Tibial nerve (tissue), 4 donors: ENCODE data around the gene NAXD. TPM values are rescaled to one million over a fixed set of nuclear protein-coding genes. Genes with fewer than 3 reads are reported as not detected.

Experiments used
- DNase-seq, 2 donors: peaks; one replicate each; pipeline ENCODE4 v3.0.0-alpha.2; 2019; ENCODE audit warnings: low spot score in 2 of 2
- H3K27ac ChIP-seq, 4 donors: fragments of 200-600 bp; sonication (generic) in 3 of 4; one replicate each; pipeline ENCODE4 v1.5.1; 2017 to 2019; ENCODE audit warnings: mild to moderate bottlenecking in 1 of 4
- H3K27me3 ChIP-seq, 2 donors: fragments of 200-600 bp; sonication (generic) in 1 of 2; one replicate each; pipeline versions ENCODE4 v1.5.1 to v1.6.0; 2017 to 2019
- H3K36me3 ChIP-seq, 3 donors: fragments of 200-600 bp; sonication (generic); one replicate each; pipeline ENCODE4 v1.5.1; 2018 to 2019
- H3K4me1 ChIP-seq, 4 donors: fragments of 200-600 bp; sonication (generic) in 3 of 4; one replicate each; pipeline ENCODE4 v1.5.1; 2017 to 2019
- H3K4me3 ChIP-seq, 4 donors: fragments of 200-600 bp; sonication (generic) in 3 of 4; one replicate each; pipeline ENCODE4 v1.5.1; 2017 to 2019; ENCODE audit warnings: mild to moderate bottlenecking in 1 of 4, moderate library complexity in 1 of 4
- H3K9me3 ChIP-seq, 4 donors: fragments of 200-600 bp; sonication (generic) in 3 of 4; one replicate each; pipeline ENCODE4 v1.5.1; 2017 to 2019
- EP300 ChIP-seq, 2 donors: sonication (generic); formaldehyde crosslinking; IDR thresholded peaks; one replicate each; pipeline ENCODE4 v1.6.1; 2017; ENCODE audit warnings: antibody characterized with exemption in 2 of 2, mild to moderate bottlenecking in 1 of 2
- POLR2A ChIP-seq, 2 donors: fragments of 450-650 bp; IDR thresholded peaks; one replicate each; pipeline ENCODE4 v1.6.1; 2017; ENCODE audit warnings: antibody characterized with exemption in 2 of 2, mild to moderate bottlenecking in 2 of 2, moderate library complexity in 2 of 2
- WGBS, 2 donors: methylation state at CpG; one replicate each; pipeline ENCODE4 v1.1.5; 2018; 5-methylcytosine and 5-hydroxymethylcytosine counted together
- total RNA-seq, 4 donors: library from RNA; depleted of rRNA; stranded (reverse); fragments of >200 nt; gene quantifications; one replicate each; pipeline ENCODE4 v1.1.0, GENCODE V29; 2016
- TF ChIP-seq, protein P1 (sequence below), 5 experiments: fragments of 200-600 bp in 3 of 5; fragments of 450-650 bp in 2 of 5; sonication (generic) in 3 of 5; IDR thresholded peaks; one replicate each; pipeline ENCODE4 v1.5.1; 2016 to 2019; ENCODE audit warnings: antibody characterized with exemption in 5 of 5, mild to moderate bottlenecking in 3 of 5, moderate library complexity in 2 of 5

Gene NAXD
- total RNA-seq, 4 donors from 2014 or later: 27.6 to 45.7 (median 38.5) TPM

DNA sequence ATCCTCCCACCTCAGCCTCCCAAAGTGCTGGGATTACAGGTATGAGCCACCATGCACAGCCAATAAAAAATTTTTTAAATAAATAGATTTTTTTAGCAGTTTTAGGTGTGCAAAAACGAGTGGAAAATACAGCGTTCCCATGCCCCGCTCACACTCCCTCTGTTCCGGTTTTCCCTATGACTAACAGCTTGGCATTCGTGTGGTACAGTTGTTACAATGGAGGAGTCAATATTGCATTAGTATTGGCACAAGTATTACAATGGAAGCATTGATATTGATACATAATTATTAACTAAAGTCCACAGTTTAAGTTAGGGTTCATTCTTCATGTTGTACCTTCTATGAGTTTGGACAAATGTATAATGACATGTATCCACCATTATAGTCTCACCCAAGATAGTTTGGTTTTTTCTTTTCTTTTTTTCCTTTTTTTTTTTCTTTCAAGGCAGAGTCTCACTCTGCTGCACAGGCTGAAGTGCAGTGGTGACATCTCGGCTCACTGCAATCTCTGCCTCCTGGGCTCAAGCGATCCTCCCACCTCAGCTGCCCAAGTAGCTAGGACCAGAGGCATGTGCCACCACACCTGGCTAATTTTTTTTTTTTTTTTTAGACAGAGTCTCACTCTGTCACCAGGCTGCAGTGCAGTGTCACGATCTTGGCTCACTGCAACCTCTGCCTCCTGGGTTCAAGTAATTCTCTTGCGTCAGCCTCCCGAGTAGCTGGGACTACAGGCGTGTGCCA lies 38.4 kb upstream of the NAXD start:
- Histone ChIP-seq H3K27me3 (peaks cover 0 to 12% of the 10 kb centered on the region in 2 donors), H3K4me3 (no peak overlapping the region), H3K4me1 (peaks cover 0 to 22% (median 7%) of the 10 kb centered on the region in 4 donors), H3K9me3 (no peaks in the 10 kb centered on the region), H3K36me3 (no peaks in the 10 kb centered on the region), H3K27ac (no peak overlapping the region)
- DNase-seq: no peak
- WGBS, 2 donors: 66 to 72% methylated on average over 11 of the region's 11 CpGs
- TF ChIP-seq, protein P1, sequence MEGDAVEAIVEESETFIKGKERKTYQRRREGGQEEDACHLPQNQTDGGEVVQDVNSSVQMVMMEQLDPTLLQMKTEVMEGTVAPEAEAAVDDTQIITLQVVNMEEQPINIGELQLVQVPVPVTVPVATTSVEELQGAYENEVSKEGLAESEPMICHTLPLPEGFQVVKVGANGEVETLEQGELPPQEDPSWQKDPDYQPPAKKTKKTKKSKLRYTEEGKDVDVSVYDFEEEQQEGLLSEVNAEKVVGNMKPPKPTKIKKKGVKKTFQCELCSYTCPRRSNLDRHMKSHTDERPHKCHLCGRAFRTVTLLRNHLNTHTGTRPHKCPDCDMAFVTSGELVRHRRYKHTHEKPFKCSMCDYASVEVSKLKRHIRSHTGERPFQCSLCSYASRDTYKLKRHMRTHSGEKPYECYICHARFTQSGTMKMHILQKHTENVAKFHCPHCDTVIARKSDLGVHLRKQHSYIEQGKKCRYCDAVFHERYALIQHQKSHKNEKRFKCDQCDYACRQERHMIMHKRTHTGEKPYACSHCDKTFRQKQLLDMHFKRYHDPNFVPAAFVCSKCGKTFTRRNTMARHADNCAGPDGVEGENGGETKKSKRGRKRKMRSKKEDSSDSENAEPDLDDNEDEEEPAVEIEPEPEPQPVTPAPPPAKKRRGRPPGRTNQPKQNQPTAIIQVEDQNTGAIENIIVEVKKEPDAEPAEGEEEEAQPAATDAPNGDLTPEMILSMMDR (IDR thresholded peaks at IDR 0.05): no peak
- TF ChIP-seq POLR2A (IDR thresholded peaks at IDR 0.05): no peak
- TF ChIP-seq EP300 (IDR thresholded peaks at IDR 0.05): no peak

DNA sequence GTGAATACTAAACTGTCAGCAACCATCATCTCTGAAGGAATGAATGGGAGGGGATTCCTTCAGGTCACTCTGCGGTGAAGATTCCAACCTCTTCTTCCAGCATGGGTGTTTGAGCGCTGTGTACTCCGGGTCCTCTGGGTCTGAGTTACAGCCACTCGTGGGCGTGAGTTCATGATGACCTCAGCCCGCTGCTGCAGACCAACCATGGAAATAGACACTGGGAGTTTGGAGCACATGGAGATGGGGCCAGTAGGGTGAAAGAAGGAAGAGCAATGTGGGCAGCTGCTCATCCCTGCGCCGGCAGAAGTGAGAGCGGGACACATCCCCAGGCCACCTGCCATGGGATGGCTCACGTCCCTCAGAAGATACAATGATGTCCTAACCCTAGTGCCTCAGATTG lies 37.0 kb upstream of the NAXD start:
- Histone ChIP-seq H3K36me3 (no peaks in the 10 kb centered on the region), H3K4me1 (peaks cover 0 to 22% (median 7%) of the 10 kb centered on the region in 4 donors), H3K27me3 (peaks cover 0 to 6% of the 10 kb centered on the region in 2 donors), H3K9me3 (no peaks in the 10 kb centered on the region), H3K27ac (no peak overlapping the region), H3K4me3 (no peak overlapping the region)
- no peak for DNase-seq
- TF ChIP-seq, protein P1 (IDR thresholded peaks at IDR 0.05): no peak
- WGBS, 2 donors: 37 to 48% methylated on average over 10 of the region's 10 CpGs

DNA sequence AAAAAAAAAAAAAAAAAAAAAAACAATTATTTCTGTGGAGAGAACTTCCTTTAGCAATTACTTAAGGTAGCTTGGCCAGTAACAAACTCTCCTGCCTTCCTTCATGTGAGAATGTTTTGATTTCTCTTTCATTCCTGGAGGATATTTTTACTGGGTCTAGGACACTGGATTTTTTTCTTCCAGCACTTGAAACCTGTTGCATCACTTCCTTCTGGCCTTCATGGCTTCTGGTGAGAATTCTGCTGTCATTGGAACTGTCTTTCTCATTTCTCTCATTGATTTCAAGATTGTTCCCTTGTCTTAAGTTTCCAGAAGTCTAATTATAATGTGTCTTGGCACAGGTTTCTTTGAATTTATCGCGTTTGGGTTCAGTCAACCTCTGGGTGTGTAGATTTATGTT lies 34.5 kb upstream of the NAXD start:
- H3K36me3 ChIP-seq: no peaks in the 10 kb centered on the region

DNA sequence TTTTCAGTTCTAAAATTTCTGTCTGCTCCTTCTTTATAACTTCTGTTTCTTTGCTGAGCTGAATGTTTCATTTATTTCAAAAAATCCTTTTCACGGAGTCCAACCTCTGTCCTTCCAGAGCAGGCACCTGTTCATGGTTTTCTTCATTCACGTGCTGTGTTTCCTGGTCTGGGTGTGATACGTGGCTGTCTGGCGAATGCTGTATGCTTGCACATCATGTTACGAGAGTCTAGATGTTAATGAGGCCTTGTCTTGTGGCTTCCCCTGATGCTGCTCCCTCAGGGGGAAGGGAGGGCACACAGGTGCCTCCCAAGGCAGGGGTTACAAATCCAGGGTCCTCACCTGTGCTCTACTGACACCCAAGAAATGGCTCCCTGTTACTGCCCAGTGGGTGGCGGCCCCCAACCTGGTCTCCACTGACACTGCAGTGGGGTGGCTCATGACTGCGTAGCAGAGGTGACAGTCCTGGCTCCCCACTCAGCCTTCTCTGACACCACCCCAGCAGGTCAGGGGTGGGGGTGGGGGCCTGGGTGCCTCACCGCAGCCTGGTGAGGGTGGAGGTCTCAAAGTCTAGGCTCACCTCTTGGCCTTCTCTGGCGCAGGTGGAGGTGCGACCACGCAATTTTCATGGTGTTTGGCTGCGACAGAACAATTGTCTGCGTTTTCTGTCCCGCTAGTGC lies 33.7 kb upstream of the NAXD start:
- WGBS, 2 donors: 88 to 89% methylated on average over 13 to 14 of the region's 14 CpGs

More for the DNA sequence above, 34.5 kb upstream of the NAXD start:
- DNase-seq: no peak
- TF ChIP-seq POLR2A (IDR thresholded peaks at IDR 0.05) (no peak), EP300 (IDR thresholded peaks at IDR 0.05) (no peak)
- TF ChIP-seq, protein P1 (IDR thresholded peaks at IDR 0.05): no peak
- 69 to 70% methylated on average over 2 of the region's 2 CpGs for WGBS, 2 donors
- Histone ChIP-seq H3K9me3 (no peaks in the 10 kb centered on the region), H3K4me1 (peaks cover 0 to 12% (median 2%) of the 10 kb centered on the region in 4 donors), H3K27me3 (no peaks in the 10 kb centered on the region), H3K4me3 (no peak overlapping the region), H3K27ac (no peak overlapping the region)

More for the DNA sequence above, 33.7 kb upstream of the NAXD start:
- H3K36me3 ChIP-seq: no peaks in the 10 kb centered on the region
- H3K9me3 ChIP-seq: no peaks in the 10 kb centered on the region
- DNase-seq: no peak
- H3K27me3 ChIP-seq: no peaks in the 10 kb centered on the region
- H3K4me1 ChIP-seq: peaks cover 0 to 11% (median 0%) of the 10 kb centered on the region in 4 donors
- H3K4me3 ChIP-seq: no peak overlapping the region
- no peak for TF ChIP-seq EP300 (IDR thresholded peaks at IDR 0.05)
- TF ChIP-seq, protein P1 (IDR thresholded peaks at IDR 0.05): no peak
- no peak for TF ChIP-seq POLR2A (IDR thresholded peaks at IDR 0.05)
- no peak overlapping the region for H3K27ac ChIP-seq
